H1 (cell line): Measurements from ENCODE around the gene PLAAT2. TPM values are rescaled to one million over a fixed set of nuclear protein-coding genes. Genes with fewer than 3 reads are reported as not detected.

Source experiments
- RFX5 ChIP-seq: IDR thresholded peaks from 2 replicates; pipeline ENCODE4 v1.6.1; 2011; ENCODE audit warnings: low read depth, low read length, improper control_type of control experiment, borderline replicate concordance
- polyA plus RNA-seq, 7 experiments: library from polyadenylated mRNA; depleted of rRNA in 3 of 7; stranded (reverse) in 5 of 7; unstranded in 2 of 7; fragments of >200 nt in 5 of 7; fragments of 200-250 nt in 2 of 7; gene quantifications; 1 replicate in 5 of 7; 2 replicates in 1 of 7; 4 replicates in 1 of 7; pipeline versions ENCODE4 v1.2.1 to v1.2.3, GENCODE V29; 2011 to 2013; ENCODE audit warnings: missing spikeins in 2 of 7, mixed read lengths in 2 of 7
- total RNA-seq: library from RNA; stranded (reverse); fragmentation: NEBNext Ultra II Directional; extraction: Animal tissue kit (Norgen Biotek cat#: 25700); gene quantifications from 2 replicates; pipeline ENCODE4 v1.2.1, GENCODE V29; 2021

PLAAT2 gene
- total and polyA plus RNA-seq, 2 of the 8 experiments (the other 6 are each of a cell fraction or from before 2014, with no cell fraction given): 0.39 TPM; not detected in 1

- TF ChIP-seq RFX5: no peak
Measured at GRCh38 chr11:63608353-63609345, 45.5 kb upstream of the PLAAT2 start (continued).
